CD14-positive monocyte (primary cell): Measurements from ENCODE around the gene GGN. TPM values are rescaled to one million over a fixed set of nuclear protein-coding genes. Genes with fewer than 3 reads are reported as not detected.

Source experiments
- DNase-seq, 3 donors: peaks; one replicate each; pipeline ENCODE4 v3.0.0-alpha.2; 2011 to 2022
- H2AFZ ChIP-seq: 2 replicates; pipeline ENCODE4 v1.6.0; 2012; ENCODE audit warnings: mild to moderate bottlenecking, low read depth, low read length, inconsistent platforms; ENCODE audit not compliant: insufficient read depth, poor library complexity, severe bottlenecking
- H3K27ac ChIP-seq, 2 donors: 1 replicate in 1 of 2; 2 replicates in 1 of 2; pipeline ENCODE4 v1.5.1; 2012 to 2013; ENCODE audit warnings: low read length in 2 of 2, control low read depth in 1 of 2, inconsistent platforms in 1 of 2, low read depth in 1 of 2, mild to moderate bottlenecking in 1 of 2
- H3K27me3 ChIP-seq, 2 donors: one replicate each; pipeline versions ENCODE4 v1.6.0 to v1.6.1; 2011 to 2013; ENCODE audit warnings: low read length in 2 of 2; ENCODE audit not compliant: control insufficient read depth in 2 of 2, insufficient read depth in 2 of 2
- H3K36me3 ChIP-seq, 2 donors: replicated peaks in 1 of 2; 1 replicate in 1 of 2; 2 replicates in 1 of 2; pipeline versions ENCODE4 v1.5.1 to v1.6.1; 2012 to 2013; ENCODE audit warnings: low read length in 2 of 2, control low read depth in 1 of 2, inconsistent platforms in 1 of 2, mild to moderate bottlenecking in 1 of 2; ENCODE audit not compliant: insufficient read depth in 2 of 2, control insufficient read depth in 1 of 2
- H3K4me1 ChIP-seq, 2 donors: 1 replicate in 1 of 2; 2 replicates in 1 of 2; pipeline versions ENCODE4 v1.5.1 to v1.6.1; 2012 to 2013; ENCODE audit warnings: low read length in 2 of 2, control low read depth in 1 of 2, inconsistent platforms in 1 of 2, mild to moderate bottlenecking in 1 of 2, moderate library complexity in 1 of 2; ENCODE audit not compliant: insufficient read depth in 2 of 2, control insufficient read depth in 1 of 2
- H3K4me2 ChIP-seq: replicated peaks from 2 replicates; pipeline ENCODE3; 2012; ENCODE audit warnings: low read length, moderate library complexity, mild to moderate bottlenecking; ENCODE audit not compliant: poor library complexity, severe bottlenecking; ENCODE audit errors: extremely low read depth
- H3K4me3 ChIP-seq, 3 experiments: fragments of 200-600 bp in 1 of 3; sonication (generic) in 1 of 3; replicated peaks in 1 of 3; 1 replicate in 2 of 3; 2 replicates in 1 of 3; pipeline ENCODE4 v1.5.1; 2011 to 2013; ENCODE audit warnings: low read length in 3 of 3, mild to moderate bottlenecking in 3 of 3, control low read depth in 2 of 3, low read depth in 2 of 3, inconsistent platforms in 1 of 3, moderate library complexity in 1 of 3
- H3K79me2 ChIP-seq: 2 replicates; pipeline ENCODE4 v1.6.0; 2012; ENCODE audit warnings: mild to moderate bottlenecking, control low read depth, inconsistent platforms, low read length, moderate library complexity; ENCODE audit not compliant: insufficient read depth
- H3K9ac ChIP-seq: 2 replicates; pipeline ENCODE4 v1.6.0; 2017; ENCODE audit warnings: low read length, mild to moderate bottlenecking; ENCODE audit not compliant: insufficient read depth, poor library complexity, severe bottlenecking
- H3K9me3 ChIP-seq, 2 donors: replicated peaks in 1 of 2; 1 replicate in 1 of 2; 2 replicates in 1 of 2; pipeline versions ENCODE4 v1.5.1 to v1.6.1; 2012 to 2013; ENCODE audit warnings: low read length in 2 of 2, control low read depth in 1 of 2; ENCODE audit not compliant: control insufficient read depth in 1 of 2, insufficient read depth in 1 of 2
- H4K20me1 ChIP-seq: 2 replicates; pipeline ENCODE4 v1.6.0; 2012; ENCODE audit warnings: mild to moderate bottlenecking, low read length, control low read depth, moderate library complexity; ENCODE audit not compliant: insufficient read depth
- H3K27ac Mint-ChIP-seq, 7 donors: one replicate each; pipeline ENCODE4 v1.8.0; 2020; ENCODE audit warnings: mild to moderate bottlenecking in 7 of 7, mixed read lengths in 7 of 7, moderate library complexity in 6 of 7, inconsistent platforms in 2 of 7
- H3K27me3 Mint-ChIP-seq, 3 donors: one replicate each; pipeline ENCODE4 v1.8.0; 2021 to 2022; ENCODE audit warnings: low read depth in 3 of 3, mild to moderate bottlenecking in 3 of 3, mixed read lengths in 3 of 3, moderate library complexity in 3 of 3, inconsistent platforms in 1 of 3
- H3K36me3 Mint-ChIP-seq, 2 donors: one replicate each; pipeline ENCODE4 v1.8.0; 2020; ENCODE audit warnings: mixed read lengths in 2 of 2, inconsistent platforms in 1 of 2, mild to moderate bottlenecking in 1 of 2
- H3K4me1 Mint-ChIP-seq: one replicate; pipeline ENCODE4 v1.8.0; 2020; ENCODE audit warnings: mild to moderate bottlenecking, mixed read lengths
- H3K4me3 Mint-ChIP-seq, 2 donors: one replicate each; pipeline ENCODE4 v1.8.0; 2020; ENCODE audit warnings: mild to moderate bottlenecking in 2 of 2, mixed read lengths in 2 of 2, moderate library complexity in 1 of 2
- H3K9me3 Mint-ChIP-seq, 7 donors: one replicate each; pipeline ENCODE4 v1.8.0; 2020 to 2022; ENCODE audit warnings: mixed read lengths in 7 of 7, mild to moderate bottlenecking in 6 of 7, moderate library complexity in 6 of 7, inconsistent platforms in 2 of 7
- CTCF ChIP-seq: fragments of 200-600 bp; IDR thresholded peaks from one replicate; pipeline ENCODE4 v1.8.0; 2022; ENCODE audit warnings: antibody characterized with exemption, mild to moderate bottlenecking
- WGBS: methylation state at CpG from one replicate; pipeline ENCODE4 v1.1.5; 2013; ENCODE audit warnings: missing lambda C conversion rate; ENCODE audit not compliant: insufficient coverage; 5-methylcytosine and 5-hydroxymethylcytosine counted together
- intact Hi-C, 2 donors: fragments of 100-400 bp; cut with micrococcal nuclease; formaldehyde crosslinking; loops; one replicate each; pipeline versions ENCODE4 v1.15.0 to v1.15.1; 2023
- polyA plus RNA-seq, 3 donors: library from polyadenylated mRNA; depleted of rRNA in 1 of 3; unstranded in 2 of 3; stranded (reverse) in 1 of 3; fragments of 300-500 nt in 2 of 3; fragments of >200 nt in 1 of 3; fragmentation: Illumina TruSeq in 2 of 3; gene quantifications; 1 replicate in 2 of 3; 2 replicates in 1 of 3; pipeline ENCODE4 v1.2.3, GENCODE V29; 2012 to 2021

GGN gene
- polyA plus RNA-seq, 3 donors: 0.12 to 0.56 TPM; not detected in 1

GRCh38 chr19:38391911-38392464, 4.2 kb upstream of the GGN start:
- peaks cover 18% of the 10 kb centered on the region for H3K4me1 Mint-ChIP-seq
- no peak for DNase-seq
- no peak for TF ChIP-seq CTCF
- Histone ChIP-seq H3K9ac (no peak overlapping the region), H3K27me3 (peaks cover 60 to 87% of the 10 kb centered on the region in 2 donors), H3K36me3 (no peaks in the 10 kb centered on the region), H4K20me1 (no peaks in the 10 kb centered on the region), H3K4me3 (no peak overlapping the region), H3K4me1 (peaks cover 19 to 28% of the 10 kb centered on the region in 2 donors), H3K79me2 (no peaks in the 10 kb centered on the region), H2AFZ (no peak overlapping the region), H3K4me2 (no peak overlapping the region), H3K9me3 (peaks cover 0 to 17% of the 10 kb centered on the region in 2 donors), H3K27ac (no peak overlapping the region)
- WGBS: 90% methylated on average over 7 of the region's 8 CpGs
- H3K9me3 Mint-ChIP-seq: peaks cover 0 to 15% (median 7%) of the 10 kb centered on the region in 7 donors
- peaks cover 0 to 7% of the 10 kb centered on the region in 2 donors for H3K36me3 Mint-ChIP-seq
- intact Hi-C loops: no loop called here
- peak overlapping the region in 1 of 2 donors; percentile 59 for H3K4me3 Mint-ChIP-seq
- H3K27ac Mint-ChIP-seq: no peak overlapping the region
- H3K27me3 Mint-ChIP-seq: peaks cover 76 to 91% (median 80%) of the 10 kb centered on the region in 3 donors

GRCh38 chr19:38389957-38390924, 2.4 kb upstream of the GGN start:
- Mint-ChIP-seq H3K4me1 (peaks cover 27% of the 10 kb centered on the region), H3K4me3 (peak overlapping the region in 1 of 2 donors; percentile 67), H3K27me3 (peaks cover 68 to 94% (median 82%) of the 10 kb centered on the region in 3 donors), H3K27ac (peak overlapping the region in 1 of 7 donors; percentile 15), H3K9me3 (peaks cover 0 to 15% (median 5%) of the 10 kb centered on the region in 7 donors), H3K36me3 (peaks cover 2 to 7% of the 10 kb centered on the region in 2 donors)
- H3K4me2 ChIP-seq: no peak overlapping the region
- WGBS: 31% methylated on average over 16 of the region's 22 CpGs
- H4K20me1 ChIP-seq: peaks cover 10% of the 10 kb centered on the region
- no peak for DNase-seq
- peaks cover 32 to 38% of the 10 kb centered on the region in 2 donors for H3K4me1 ChIP-seq
- no peak overlapping the region for H2AFZ ChIP-seq
- no peak overlapping the region for H3K9ac ChIP-seq
- H3K9me3 ChIP-seq: peaks cover 0 to 13% of the 10 kb centered on the region in 2 donors
- no peaks in the 10 kb centered on the region for H3K79me2 ChIP-seq
- H3K4me3 ChIP-seq: no peak overlapping the region
- H3K27ac ChIP-seq: no peak overlapping the region
- H3K27me3 ChIP-seq: peaks cover 46 to 94% of the 10 kb centered on the region in 2 donors
- intact Hi-C loops: no loop called here
- TF ChIP-seq CTCF: no peak
- H3K36me3 ChIP-seq: no peaks in the 10 kb centered on the region
